Hippocampal formation (tissue), 2 donors: ENCODE results near the gene MUC12.

Source experiments
- DNase-seq, 2 donors: peaks; one replicate each; lab custom pipeline; 2025; lab: John Stamatoyannopoulos, UW

MUC12 gene

DNA sequence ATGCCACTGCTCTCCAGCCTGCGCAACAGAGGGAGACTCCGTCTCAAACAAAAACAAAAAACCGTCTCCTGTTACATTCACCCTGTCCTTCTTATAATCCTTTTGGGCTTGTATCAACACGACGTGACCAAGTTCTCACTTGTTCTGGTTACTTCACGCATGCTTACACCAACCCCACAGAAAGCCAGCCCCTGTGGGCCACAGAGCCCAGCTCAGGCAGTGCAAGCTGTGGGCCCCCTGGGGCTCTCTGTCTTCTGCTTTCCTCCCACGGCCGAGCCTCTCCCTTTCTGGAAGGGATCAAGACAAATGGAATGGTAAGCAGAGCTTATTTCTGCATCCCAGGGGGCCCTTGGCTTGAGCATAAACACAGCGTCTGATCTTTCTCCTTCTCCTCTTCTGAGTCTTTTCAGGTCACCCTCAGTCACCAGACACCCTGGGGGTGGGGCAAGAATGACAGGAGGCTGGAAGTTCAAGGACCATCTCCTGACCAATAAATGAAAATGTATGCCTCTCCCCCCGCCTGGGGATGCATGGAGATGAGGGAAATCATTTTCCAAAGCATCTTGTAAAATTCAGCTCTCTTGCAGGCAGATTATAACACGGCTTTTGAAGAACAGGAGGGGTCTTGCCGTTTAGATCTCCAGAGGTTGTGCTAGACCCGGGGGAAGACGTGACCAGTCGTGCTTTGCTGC lies 96.9 kb downstream of the MUC12 start:
- no peak for DNase-seq

- no peak for DNase-seq
Measured at GRCh38 chr7:101066833-101067177, 97.4 kb downstream of the MUC12 start.

DNA sequence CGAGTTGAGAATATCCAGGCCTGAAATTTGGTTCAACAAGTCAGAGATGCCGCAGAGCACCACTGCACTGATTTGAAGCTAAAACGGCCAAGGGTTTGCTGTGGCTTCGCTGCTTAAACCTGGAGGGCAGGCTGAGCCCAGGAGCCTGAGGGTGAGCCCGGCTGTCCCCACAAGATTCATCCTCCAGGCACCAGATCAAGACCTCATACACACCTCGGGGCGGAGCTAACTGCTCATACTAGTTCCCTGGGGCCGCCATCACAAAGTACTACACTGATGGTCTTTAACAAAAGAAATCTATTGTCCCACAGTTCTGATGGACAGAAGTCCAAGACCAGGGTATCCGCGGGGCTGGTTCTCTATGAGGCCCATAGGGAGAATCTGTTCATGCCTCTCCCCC lies 99.0 kb downstream of the MUC12 start:
- DNase-seq, result no peak
